NCI-H146 treated with DMSO at 0.1 percent for 48 hours (cell line): ENCODE data around the gene CHRM4.

Experiments used
- DNase-seq: peaks from one replicate; lab custom pipeline; 2025; ENCODE audit not compliant: unreplicated experiment; lab: John Stamatoyannopoulos, UW

Gene CHRM4

DNA sequence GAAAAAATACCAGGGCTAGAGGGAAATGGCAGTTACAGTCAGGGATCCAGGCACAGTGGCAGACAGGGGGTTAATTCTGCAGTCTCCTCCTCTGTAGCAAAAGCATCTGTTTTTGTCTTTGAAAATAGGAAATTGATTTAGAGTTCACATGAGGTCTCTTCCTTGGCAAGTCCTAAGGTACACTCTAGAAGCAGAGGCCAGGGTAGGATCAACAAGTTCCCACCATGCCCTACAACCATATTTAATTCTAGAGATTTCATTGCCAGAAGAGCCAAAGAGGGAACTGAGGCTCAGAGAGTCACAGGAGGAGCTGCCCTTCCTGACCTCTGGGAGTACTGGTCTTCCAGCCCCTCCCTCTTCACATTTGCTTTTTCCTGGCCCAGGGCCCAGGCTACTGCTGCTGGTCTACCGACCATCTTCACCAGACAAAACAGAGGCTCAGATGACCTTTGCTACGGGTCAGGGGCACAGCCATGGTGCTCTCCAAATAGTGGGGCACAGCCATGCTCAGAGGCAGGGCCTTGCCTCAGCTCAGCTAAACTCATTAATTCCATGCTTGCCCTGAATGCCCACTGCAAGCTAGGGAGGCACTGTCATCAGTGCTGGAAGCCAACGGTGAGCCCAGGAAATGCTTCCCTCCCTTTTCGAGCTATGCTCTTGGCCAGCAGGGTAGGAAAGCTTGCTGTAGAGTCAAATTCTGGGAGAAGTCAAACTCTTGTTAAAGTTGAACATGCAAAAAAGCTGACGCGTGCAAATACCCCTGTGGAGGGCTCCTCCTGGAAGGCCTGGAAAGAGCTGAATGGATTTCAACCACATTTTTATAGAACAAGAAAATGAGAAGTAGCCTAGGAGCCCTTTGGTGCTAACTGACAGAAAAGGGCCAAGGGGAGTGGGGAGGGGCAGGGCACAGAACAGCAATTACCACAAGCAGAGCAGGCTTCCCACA is 11.7 kb upstream of the CHRM4 start:
- no peak for DNase-seq

DNA sequence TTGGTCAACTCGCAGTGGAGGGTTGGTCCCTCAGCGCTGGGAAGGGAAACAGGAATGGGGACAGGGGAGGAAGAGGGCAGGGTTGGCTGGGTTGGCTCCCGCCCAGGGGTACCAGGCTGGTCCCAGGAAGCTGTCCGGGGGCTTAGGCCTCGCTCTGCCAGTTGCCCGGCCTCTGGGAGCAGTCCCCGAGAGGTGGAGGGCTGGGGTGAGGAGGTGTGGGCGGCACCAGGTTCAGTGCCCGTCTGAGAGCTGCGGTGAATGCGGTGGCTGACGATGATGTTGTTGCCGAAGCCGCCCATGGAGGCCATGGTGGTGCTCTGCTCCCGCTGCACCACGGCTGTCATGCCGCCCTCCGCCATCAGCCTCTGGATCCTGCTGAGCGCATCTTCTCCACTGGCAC is 6.0 kb upstream of the CHRM4 start:
- DNase-seq, result no peak

DNA sequence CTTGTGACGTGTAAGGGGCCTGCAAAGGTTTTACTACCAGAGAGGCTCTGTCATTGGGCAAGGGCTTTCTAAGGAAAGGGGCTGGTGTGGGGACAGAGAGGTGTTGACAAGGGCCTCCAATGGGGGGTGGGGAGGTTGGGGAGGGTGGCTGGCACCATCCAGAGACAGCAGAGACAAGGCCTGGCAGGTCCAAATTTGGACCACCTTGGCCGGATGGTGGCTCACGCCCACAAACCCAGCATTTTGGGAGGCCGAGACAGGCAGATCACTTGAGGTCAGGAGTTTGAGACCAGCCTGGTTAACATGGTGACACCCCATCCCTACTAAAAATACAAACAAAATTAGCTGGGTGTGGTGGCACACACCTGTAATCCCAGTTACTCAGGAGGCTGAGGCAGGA is 2.2 kb upstream of the CHRM4 start:
- DNase-seq, result no peak

DNA sequence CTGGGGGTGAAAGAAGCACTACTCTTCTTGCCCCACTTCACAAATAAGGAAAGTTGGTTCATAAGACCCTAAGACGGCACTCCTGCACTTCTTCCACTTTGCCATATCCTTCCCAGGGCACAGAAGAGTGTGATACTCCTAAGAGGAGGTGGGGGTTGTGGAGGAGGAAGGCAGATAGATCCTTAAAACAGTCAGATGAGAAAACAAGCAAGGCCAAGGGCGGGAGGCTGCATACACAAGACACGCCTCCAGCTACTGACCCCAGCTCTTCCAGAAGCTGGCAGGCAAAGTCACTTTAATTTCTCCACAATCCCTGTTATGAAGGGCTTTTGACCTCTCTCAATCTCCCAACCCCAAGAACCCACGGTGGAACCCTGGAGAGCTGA is 1.6 kb upstream of the CHRM4 start:
- no peak for DNase-seq

DNA sequence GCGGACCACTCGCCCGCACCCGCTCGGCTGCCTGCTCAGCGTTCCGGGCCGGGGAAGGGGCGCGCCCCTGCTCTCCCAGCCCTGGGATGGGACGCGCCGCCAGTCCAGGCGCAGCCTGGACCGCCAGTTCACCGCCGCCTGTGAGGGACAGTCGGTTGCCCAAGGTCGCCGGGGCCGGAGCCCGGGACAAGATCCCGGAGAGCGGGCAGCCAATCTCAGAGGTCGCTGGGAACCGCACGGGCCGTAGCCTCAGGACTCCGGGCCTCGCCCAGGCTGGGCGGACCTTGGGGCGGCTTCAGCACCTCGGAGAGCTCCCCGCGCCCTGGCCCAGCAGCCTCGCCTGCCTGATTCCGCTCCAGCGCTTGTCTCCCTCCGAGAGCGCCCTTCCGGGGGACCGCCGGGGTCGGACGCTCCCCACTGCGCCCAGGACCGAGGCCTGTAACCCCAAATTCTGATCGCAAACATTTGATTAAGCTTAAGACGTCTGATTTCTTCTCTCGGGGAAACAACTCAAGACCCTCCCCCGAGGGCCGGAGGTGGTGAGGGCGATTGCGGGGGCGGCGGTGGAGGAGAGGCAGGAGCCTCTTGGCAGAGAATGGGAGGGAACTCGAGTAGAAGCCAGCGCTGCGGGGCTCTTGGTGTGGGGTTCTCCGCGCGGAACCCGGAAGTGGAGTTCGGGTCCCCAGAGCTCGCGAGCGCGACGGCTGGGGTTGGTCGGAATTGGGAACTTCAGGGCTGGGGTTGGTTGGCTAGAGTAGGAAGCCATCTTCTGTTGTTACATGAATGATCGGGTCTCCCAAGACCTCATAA is 1.1 kb upstream of the CHRM4 start:
- DNase-seq, result no peak

GRCh38 chr11:46391186-46391577 is 394 bp downstream of the CHRM4 start:
- no peak for DNase-seq

DNA sequence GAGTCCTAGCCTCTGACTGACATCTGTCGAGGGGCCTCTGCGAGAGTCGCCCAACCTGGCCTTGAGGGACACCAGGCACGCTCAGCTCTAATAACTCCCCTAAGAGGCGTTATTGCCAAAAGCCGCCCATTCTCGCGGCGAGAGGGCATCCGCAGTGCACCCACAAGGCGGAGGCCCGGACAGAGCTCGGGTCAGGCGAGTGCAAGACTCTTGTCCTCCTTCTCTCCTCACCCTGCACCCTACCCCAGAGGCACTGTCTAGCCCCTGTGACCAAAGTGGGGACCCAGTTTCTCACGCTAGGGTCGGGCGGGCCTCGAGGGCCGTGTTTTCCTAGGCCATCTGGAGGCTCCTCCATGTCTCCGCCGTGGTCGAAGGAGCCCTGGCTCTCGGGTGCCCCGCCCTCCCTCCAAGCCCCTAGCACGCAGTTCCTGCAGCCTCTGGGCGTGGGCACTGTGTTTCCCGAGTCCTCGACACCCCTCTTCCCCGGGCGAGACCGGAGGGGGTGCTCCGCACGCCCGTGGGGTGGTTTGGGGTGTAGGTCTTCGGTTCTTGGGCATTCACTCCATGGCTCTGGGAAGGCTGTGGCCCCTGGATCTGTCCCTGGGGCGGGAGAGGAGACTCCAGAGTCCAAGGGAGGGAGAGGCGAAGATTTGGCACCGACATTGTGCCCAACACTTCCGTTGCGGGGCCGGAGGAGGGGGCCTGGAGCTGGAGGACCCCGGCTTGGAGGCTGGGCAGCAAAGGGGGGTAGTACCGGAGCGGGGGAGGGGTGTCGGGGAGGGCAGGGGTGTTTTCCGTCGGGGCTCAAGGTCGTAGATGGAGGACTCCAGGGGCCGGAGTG is 1.0 kb downstream of the CHRM4 start:
- no peak for DNase-seq

GRCh38 chr11:46389450-46390330 is 1.9 kb downstream of the CHRM4 start:
- DNase-seq, result peak; percentile 35

DNA sequence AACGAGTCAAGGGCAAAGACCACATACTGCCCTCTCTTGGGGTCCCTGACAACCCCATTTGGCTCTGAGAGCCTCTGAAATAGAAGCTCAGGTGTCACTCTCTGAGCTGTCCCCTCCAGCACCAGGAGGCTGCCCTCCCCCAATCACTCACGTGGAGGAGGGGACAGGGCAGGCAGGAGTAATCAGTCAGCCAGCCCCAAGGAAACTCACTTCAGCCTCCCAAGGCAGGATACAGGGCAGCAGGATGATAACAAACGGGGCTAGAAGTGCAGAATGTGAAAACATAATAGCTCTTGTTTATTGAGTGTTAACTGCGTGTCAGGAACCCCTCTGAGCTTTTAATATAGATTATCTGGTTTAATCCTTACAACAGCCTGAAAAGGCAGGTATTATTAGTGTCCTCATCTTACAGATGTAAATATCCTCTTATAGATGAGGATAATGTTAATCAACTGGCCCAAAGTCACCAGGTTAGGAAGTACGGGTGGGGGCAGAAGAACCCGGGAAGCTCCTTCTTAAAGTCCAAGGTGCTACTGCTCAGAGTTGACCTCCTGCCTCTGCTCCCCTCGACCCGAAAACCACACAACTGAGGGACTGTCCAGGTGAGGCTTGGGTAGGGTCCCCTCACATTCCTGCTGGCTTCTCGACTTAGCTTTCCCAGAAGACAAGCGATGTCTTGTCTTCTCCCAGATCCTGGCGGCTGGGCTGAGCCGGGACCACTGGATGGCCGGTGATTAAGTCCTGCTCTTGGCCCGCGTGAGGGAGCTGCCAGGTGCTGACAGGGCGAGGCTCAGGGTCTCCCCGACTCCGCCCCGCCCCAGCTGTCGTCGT is 2.7 kb downstream of the CHRM4 start:
- DNase-seq, result no peak

- DNase-seq, result no peak
Observed at GRCh38 chr11:46387919-46388618, 3.5 kb downstream of the CHRM4 start.

DNA sequence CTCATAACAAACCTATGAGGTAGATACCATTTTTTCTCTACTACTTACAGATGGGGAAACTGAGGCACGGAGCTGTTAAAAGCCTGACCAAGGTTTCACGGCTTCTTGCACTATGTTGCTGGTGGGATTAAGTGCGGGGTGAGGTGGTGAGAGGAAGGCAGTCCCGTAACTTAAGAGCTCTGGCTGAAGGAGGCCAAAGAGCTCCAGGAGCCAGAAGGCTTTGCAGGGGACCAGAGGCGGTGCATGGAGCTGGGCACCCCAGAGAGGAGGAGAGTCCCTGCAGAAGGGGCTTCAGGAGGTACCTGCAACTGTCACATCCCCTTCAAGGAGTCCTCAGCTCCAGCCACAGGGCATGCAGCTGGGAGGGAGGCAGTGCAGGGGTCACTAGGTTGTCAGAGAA is 4.1 kb downstream of the CHRM4 start:
- no peak for DNase-seq

DNA sequence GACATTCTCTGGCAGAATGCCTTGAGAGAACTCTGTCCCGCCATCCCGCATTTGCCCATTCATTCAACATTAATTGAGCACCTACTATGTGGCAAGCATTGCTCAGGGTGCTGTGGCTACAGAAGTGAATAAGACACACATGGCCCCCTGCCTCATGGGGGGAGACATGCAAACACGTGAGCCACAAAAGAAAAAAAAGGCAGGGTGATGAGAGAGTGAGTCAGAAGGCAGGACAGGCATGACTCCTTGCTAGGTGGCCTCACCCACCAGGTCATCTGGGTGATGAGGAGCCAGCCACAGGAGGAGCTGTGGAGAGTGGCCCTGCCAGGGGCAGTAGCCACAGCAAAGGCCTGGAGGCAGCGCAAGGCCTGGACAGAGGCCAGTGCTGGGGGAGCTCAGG is 4.9 kb downstream of the CHRM4 start:
- DNase-seq, result no peak

- DNase-seq, result no peak
Observed at GRCh38 chr11:46386005-46386578, 5.5 kb downstream of the CHRM4 start.

- no peak for DNase-seq
Observed at GRCh38 chr11:46385169-46386004, 6.2 kb downstream of the CHRM4 start.

DNA sequence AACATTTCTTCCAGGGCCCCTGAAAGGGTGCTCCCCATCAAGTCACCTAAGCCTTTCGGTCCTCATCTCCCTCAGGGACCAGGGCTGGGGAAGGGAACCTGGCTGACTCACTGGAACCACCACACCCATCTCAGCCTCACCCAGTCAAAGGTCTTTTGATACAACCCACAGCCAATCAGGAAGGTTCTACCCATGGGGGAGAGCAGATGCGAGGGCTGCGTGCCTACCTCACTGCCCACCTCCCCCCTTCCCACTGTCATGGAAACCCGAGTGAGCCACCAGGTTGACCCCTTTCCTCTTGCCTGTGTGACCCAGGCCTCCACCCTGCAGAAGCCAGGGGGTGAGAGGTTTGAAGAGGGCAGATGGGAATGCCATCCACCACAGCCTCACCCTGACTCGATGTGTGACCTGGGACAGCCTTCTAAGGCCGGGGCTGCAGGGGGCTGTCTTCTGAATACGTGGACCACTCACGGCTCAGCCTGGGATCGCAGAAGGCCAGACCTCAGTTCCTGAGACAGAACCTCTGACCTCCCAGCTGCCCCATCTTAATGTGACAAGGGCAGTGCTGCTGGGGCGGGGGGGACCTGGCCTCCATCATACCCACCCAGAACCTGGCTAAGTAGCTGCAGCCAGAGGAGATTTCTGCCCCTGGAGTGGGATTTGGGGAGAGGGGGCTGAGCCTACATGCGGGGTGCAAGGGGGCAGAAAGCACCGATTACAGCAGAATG is 7.4 kb downstream of the CHRM4 start:
- no peak for DNase-seq

DNA sequence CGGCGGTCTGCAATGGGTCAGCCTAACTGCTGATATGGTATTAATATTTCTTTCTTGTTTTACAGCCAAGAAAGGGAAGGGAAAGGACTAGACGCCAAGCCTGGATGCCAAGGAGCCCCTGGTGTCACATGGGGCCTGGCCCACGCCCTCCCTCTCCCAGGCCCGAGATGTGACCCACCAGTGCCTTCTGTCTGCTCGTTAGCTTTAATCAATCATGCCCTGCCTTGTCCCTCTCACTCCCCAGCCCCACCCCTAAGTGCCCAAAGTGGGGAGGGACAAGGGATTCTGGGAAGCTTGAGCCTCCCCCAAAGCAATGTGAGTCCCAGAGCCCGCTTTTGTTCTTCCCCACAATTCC is 8.2 kb downstream of the CHRM4 start:
- DNase-seq, result no peak
